T-helper 17 cell (primary cell): ENCODE results near the gene RPLP1. TPM values are rescaled to one million over a fixed set of nuclear protein-coding genes. Genes with fewer than 3 reads are reported as not detected.

Experiments
- ATAC-seq: fragments of 150-1000 bp; cut with Tn5 transposase; 2 replicates; pipeline ENCODE4 v1.10.0; 2021; ENCODE audit warnings: mild to moderate bottlenecking, moderate library complexity
- DNase-seq, 3 donors: peaks; one replicate each; pipeline versions ENCODE4 v3.0.0 to v3.0.0-alpha.2; 2020 to 2021
- H3K9me3 ChIP-seq: one replicate; pipeline ENCODE4 v1.7.0; 2013; ENCODE audit warnings: low read length, mild to moderate bottlenecking; ENCODE audit not compliant: control insufficient read depth, poor library complexity, severe bottlenecking
- H3K27ac Mint-ChIP-seq: one replicate; pipeline ENCODE4 v1.8.0; 2022; ENCODE audit warnings: mild to moderate bottlenecking, moderate library complexity, mixed read lengths
- H3K27me3 Mint-ChIP-seq: one replicate; pipeline ENCODE4 v1.8.0; 2022; ENCODE audit warnings: mixed read lengths
- H3K36me3 Mint-ChIP-seq: one replicate; pipeline ENCODE4 v1.8.0; 2022; ENCODE audit warnings: low read depth, mixed read lengths
- H3K4me1 Mint-ChIP-seq: one replicate; pipeline ENCODE4 v1.8.0; 2022; ENCODE audit warnings: mild to moderate bottlenecking, mixed read lengths
- H3K4me3 Mint-ChIP-seq: one replicate; pipeline ENCODE4 v1.8.0; 2022; ENCODE audit warnings: mild to moderate bottlenecking, moderate library complexity, mixed read lengths
- total RNA-seq, 4 donors: library from RNA in 2 of 4; stranded (reverse) in 2 of 4; gene quantifications; one replicate each; pipeline ENCODE4 v1.2.3 and lab custom pipeline; 2022 to 2026

RPLP1 gene
- total RNA-seq, 2 donors from 2014 or later: 2,488 to 2,685 TPM

GRCh38 chr15:69466733-69467132, 14.1 kb downstream of the RPLP1 start:
- Mint-ChIP-seq H3K27ac (peak overlapping the region; percentile 100), H3K4me1 (peaks cover 33% of the 10 kb centered on the region)
- H3K9me3 ChIP-seq: no peaks in the 10 kb centered on the region

DNA sequence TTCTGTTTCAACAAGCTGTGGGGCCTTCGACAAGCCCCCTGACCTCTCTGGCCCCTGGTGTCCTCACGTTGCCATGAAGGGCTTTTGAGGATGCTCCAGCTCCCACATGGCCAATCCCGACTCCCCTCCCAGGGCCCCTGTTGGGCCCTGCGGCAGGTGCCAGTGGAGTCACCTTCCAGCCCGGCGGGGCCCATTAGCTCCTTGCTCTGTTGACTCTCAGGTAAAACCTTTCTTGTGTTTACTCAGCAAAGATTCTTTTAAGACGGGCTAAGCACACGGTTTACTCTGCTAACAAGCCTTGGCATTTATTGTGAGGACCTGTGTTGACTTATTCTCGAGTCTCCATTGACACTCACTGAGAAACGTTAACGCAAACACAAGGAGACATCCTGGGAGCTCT, 15.0 kb downstream of the RPLP1 start:
- Mint-ChIP-seq H3K4me1 (peaks cover 25% of the 10 kb centered on the region), H3K27ac (peak overlapping the region; percentile 100)

More at GRCh38 chr15:69466733-69467132, 14.1 kb downstream of the RPLP1 start:
- H3K36me3 Mint-ChIP-seq: no peaks in the 10 kb centered on the region
- no peaks in the 10 kb centered on the region for H3K27me3 Mint-ChIP-seq
- H3K4me3 Mint-ChIP-seq: peak overlapping the region; percentile 25
- DNase-seq: no peak
- ATAC-seq: no peak

GRCh38 chr15:69468241-69469121, 15.9 kb downstream of the RPLP1 start:
- DNase-seq: peak; percentile 68 to 85 (median 73)
- no peaks in the 10 kb centered on the region for H3K9me3 ChIP-seq
- Mint-ChIP-seq H3K4me3 (peak overlapping the region; percentile 89), H3K4me1 (peaks cover 22% of the 10 kb centered on the region), H3K36me3 (no peaks in the 10 kb centered on the region), H3K27ac (peak overlapping the region; percentile 100), H3K27me3 (no peaks in the 10 kb centered on the region)
- peak; percentile 91 for ATAC-seq

More for the DNA sequence above, 15.0 kb downstream of the RPLP1 start:
- no peaks in the 10 kb centered on the region for H3K9me3 ChIP-seq
- ATAC-seq: no peak
- H3K36me3 Mint-ChIP-seq: no peaks in the 10 kb centered on the region
- peak overlapping the region; percentile 89 for H3K4me3 Mint-ChIP-seq
- H3K27me3 Mint-ChIP-seq: no peaks in the 10 kb centered on the region
- no peak for DNase-seq

- DNase-seq: no peak
- no peaks in the 10 kb centered on the region for H3K9me3 ChIP-seq
- H3K4me1 Mint-ChIP-seq: peaks cover 20% of the 10 kb centered on the region
- no peaks in the 10 kb centered on the region for H3K36me3 Mint-ChIP-seq
- H3K4me3 Mint-ChIP-seq: peak overlapping the region; percentile 89
- H3K27me3 Mint-ChIP-seq: no peaks in the 10 kb centered on the region
- ATAC-seq: no peak
- H3K27ac Mint-ChIP-seq: peak overlapping the region; percentile 100
Measured at GRCh38 chr15:69469467-69470201, 17.0 kb downstream of the RPLP1 start.

GRCh38 chr15:69472046-69472445, 19.4 kb downstream of the RPLP1 start:
- H3K27ac Mint-ChIP-seq: peak overlapping the region; percentile 100
- H3K4me1 Mint-ChIP-seq: peaks cover 19% of the 10 kb centered on the region
- no peaks in the 10 kb centered on the region for H3K9me3 ChIP-seq
- no peak overlapping the region for H3K4me3 Mint-ChIP-seq
- ATAC-seq (no peak), DNase-seq (no peak)
- no peaks in the 10 kb centered on the region for H3K36me3 Mint-ChIP-seq
- no peaks in the 10 kb centered on the region for H3K27me3 Mint-ChIP-seq

GRCh38 chr15:69472562-69472961, 19.9 kb downstream of the RPLP1 start:
- Mint-ChIP-seq H3K36me3 (no peaks in the 10 kb centered on the region), H3K4me3 (no peak overlapping the region), H3K27ac (peak overlapping the region; percentile 100), H3K4me1 (peaks cover 18% of the 10 kb centered on the region), H3K27me3 (no peaks in the 10 kb centered on the region)
- DNase-seq (no peak), ATAC-seq (no peak)
- H3K9me3 ChIP-seq: no peaks in the 10 kb centered on the region

GRCh38 chr15:69474291-69474690, 21.7 kb downstream of the RPLP1 start:
- no peak for ATAC-seq
- peaks cover 8% of the 10 kb centered on the region for H3K4me1 Mint-ChIP-seq
- H3K36me3 Mint-ChIP-seq: no peaks in the 10 kb centered on the region
- H3K9me3 ChIP-seq: no peaks in the 10 kb centered on the region
- peak overlapping the region; percentile 61 for H3K27ac Mint-ChIP-seq
- H3K4me3 Mint-ChIP-seq: no peak overlapping the region
- no peaks in the 10 kb centered on the region for H3K27me3 Mint-ChIP-seq
- DNase-seq: no peak

GRCh38 chr15:69474846-69475455, 22.3 kb downstream of the RPLP1 start:
- Mint-ChIP-seq H3K36me3 (no peaks in the 10 kb centered on the region), H3K27ac (peak overlapping the region; percentile 75), H3K4me3 (no peak overlapping the region), H3K27me3 (no peaks in the 10 kb centered on the region), H3K4me1 (peaks cover 7% of the 10 kb centered on the region)
- ATAC-seq (no peak), DNase-seq (no peak)
- no peaks in the 10 kb centered on the region for H3K9me3 ChIP-seq

DNA sequence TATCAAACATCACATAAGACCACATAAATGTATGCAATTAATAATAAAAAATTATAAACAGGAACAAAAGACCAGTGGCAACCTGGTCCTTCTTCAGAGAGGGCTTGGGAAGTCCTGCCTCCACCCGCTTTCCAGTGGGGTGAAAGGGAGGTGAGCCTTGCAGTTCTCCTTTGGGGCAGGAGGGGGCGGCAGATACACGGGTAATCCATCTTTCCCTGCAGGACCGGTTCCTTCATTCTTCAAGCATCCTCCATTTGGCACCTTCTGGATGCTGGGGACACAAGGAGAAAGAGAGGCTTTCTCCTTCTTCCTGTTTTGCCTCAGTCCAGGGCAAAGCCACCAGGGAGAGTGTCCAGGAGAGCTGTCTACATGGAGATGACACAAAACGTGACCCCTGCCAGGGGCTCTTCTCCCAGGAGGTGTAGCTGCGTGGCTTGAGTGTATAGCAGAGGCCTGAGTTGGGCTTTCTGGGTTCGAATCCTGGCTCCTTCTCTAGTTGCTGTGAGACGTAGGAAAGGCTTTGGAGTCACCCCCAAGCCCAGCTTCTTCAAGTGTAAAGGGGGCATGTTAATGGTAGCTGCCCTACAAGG, 23.2 kb downstream of the RPLP1 start:
- peak; percentile 56 to 64 (median 62) for DNase-seq

DNA sequence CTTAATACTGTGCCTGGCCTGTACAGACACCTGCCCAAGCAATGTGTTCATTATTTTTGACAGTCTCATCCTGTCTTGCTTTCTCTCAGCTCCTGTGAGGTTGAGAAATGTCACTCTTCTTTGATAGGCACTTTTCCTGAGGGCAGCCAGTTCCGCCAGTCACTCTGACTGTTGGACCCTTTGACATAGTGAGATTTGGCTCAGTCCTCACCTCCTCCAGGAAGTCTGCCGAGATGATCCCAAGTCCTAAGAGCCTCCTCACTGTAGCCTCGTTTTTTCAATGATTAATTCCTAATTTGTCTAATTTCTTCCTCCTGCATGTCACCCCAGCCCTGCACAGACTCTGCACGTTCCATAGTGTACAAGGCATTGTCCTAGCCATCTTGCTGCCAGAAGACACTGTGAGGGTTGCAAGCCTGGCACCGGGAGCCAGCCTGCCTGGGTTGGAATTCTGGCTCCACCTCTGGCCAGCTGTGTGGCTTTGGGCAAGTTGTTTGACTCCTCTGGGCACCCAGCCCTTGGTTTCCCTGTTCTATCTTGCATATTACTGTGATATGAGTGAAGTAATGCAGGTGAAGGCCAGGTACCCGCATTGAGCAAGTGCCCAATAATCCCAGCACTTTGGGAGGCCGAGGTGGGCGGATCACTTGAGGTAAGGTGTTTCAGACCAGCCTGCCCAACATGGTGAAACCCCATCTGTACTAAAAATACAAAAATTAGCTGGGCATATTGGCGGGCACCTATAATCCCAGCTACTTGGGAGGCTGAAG, 24.3 kb downstream of the RPLP1 start:
- H3K4me1 Mint-ChIP-seq: peaks cover 7% of the 10 kb centered on the region
- peak overlapping the region; percentile 24 for H3K27ac Mint-ChIP-seq
- no peaks in the 10 kb centered on the region for H3K9me3 ChIP-seq
- DNase-seq (no peak), ATAC-seq (no peak)
- no peak overlapping the region for H3K4me3 Mint-ChIP-seq
- no peaks in the 10 kb centered on the region for H3K27me3 Mint-ChIP-seq
- H3K36me3 Mint-ChIP-seq: peaks cover 2% of the 10 kb centered on the region

More for the DNA sequence above, 23.2 kb downstream of the RPLP1 start:
- Mint-ChIP-seq H3K27me3 (no peaks in the 10 kb centered on the region), H3K36me3 (peaks cover 2% of the 10 kb centered on the region), H3K4me3 (no peak overlapping the region), H3K4me1 (peaks cover 7% of the 10 kb centered on the region), H3K27ac (peak overlapping the region; percentile 75)
- no peaks in the 10 kb centered on the region for H3K9me3 ChIP-seq
- ATAC-seq: peak; percentile 93

GRCh38 chr15:69478259-69478781, 25.7 kb downstream of the RPLP1 start:
- DNase-seq (peak; percentile 33 to 46 (median 34)), ATAC-seq (no peak)
- Mint-ChIP-seq H3K36me3 (peaks cover 2% of the 10 kb centered on the region), H3K4me3 (no peak overlapping the region), H3K27ac (peak overlapping the region; percentile 49), H3K4me1 (peaks cover 7% of the 10 kb centered on the region), H3K27me3 (no peaks in the 10 kb centered on the region)
- no peaks in the 10 kb centered on the region for H3K9me3 ChIP-seq

DNA sequence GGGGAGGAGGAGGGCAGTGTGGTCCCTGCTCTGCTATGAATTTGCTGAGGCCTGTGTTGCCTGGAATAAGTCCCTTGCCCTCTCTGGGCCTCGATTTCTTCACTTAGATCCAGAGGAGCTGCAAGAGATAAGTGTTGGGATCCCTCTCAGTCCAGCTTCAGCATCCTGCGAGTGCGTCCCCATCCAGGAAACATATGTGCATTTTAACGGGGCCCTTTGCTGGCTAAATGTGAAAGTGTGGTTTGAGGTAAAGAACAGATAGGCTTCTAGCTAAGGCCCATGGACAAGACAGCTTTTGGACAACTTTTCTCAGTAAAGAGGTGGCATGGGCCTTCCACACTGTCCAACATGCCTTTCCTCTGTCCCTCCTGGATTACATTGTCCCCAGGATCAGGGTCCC, 26.5 kb downstream of the RPLP1 start:
- ATAC-seq (no peak), DNase-seq (no peak)
- peaks cover 4% of the 10 kb centered on the region for H3K36me3 Mint-ChIP-seq
- no peaks in the 10 kb centered on the region for H3K9me3 ChIP-seq
- H3K27ac Mint-ChIP-seq: no peak overlapping the region
- H3K4me3 Mint-ChIP-seq: no peak overlapping the region
- H3K27me3 Mint-ChIP-seq: peaks cover 3% of the 10 kb centered on the region
- H3K4me1 Mint-ChIP-seq: peaks cover 7% of the 10 kb centered on the region
